ENCODE results near the gene CMKLR1.

DNA sequence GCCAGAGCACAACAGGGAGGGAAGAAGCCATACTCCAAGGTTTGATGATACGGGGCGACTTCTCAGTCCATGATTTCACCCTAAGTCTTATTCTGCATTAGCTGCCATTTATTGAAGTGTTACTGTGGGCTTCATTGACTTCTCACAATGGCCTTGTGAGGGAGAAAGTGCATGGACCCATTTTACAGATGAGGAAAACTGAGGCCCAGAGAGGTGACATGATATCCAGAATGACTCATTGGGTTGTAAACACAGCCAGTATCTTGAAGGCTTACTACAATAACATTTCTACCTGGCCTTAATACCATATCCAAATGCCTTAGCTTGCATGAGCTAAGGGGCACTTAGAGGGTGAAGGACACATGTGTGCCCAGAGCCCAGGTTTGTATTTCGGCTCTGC is 100.6 kb downstream of the CMKLR1 start:
- no peak for TF ChIP-seq CTCF (IDR thresholded peaks at IDR 0.05)
- TF ChIP-seq POLR2A (IDR thresholded peaks at IDR 0.05), result no peak

All from lower leg skin (tissue), 3 donors.